RCC 7860 (cell line): Measurements from ENCODE around the gene ZNF783.
"Not testable (repeated sequence)": the region's sequence is repeated elsewhere in the genome, so short reads cannot be mapped to it uniquely, and the experiment has no call there.

ENCODE experiments used
- DNase-seq: peaks from one replicate; pipeline ENCODE4 v3.0.0-alpha.2; 2015; ENCODE audit warnings: low spot score
- FAIRE-seq: peaks from 2 replicates; lab custom pipeline; 2012; peaks lifted over from hg19 to GRCh38; lab: Jason Lieb, UNC

Gene ZNF783

GRCh38 chr7:149261829-149262617 is at the start of gene ZNF783:
Gene ZNF783 (plus strand): TSS chr7:149262196. CDS start chr7:149262334, 138 bp downstream.
- FAIRE-seq: no peak
- peak; percentile 74 for DNase-seq

GRCh38 chr7:149214020-149214720 is 47.8 kb upstream of the ZNF783 start:
- FAIRE-seq (no peak), DNase-seq (no peak)

- FAIRE-seq (no peak), DNase-seq (no peak)
Measured at GRCh38 chr7:149216402-149216801, 45.6 kb upstream of the ZNF783 start.

- FAIRE-seq (no peak), DNase-seq (no peak)
Measured at GRCh38 chr7:149217570-149217969, 44.4 kb upstream of the ZNF783 start.

- DNase-seq: no peak
- FAIRE-seq: no peak
Measured at GRCh38 chr7:149218469-149219420, 43.3 kb upstream of the ZNF783 start.

GRCh38 chr7:149220534-149220933 is 41.5 kb upstream of the ZNF783 start:
- no peak for FAIRE-seq
- peak; percentile 82 for DNase-seq

- FAIRE-seq: no peak
- no peak for DNase-seq
Measured at GRCh38 chr7:149223176-149223575, 38.8 kb upstream of the ZNF783 start.

- DNase-seq: no peak
Measured at GRCh38 chr7:149223761-149224160, 38.2 kb upstream of the ZNF783 start.

GRCh38 chr7:149224352-149224751 is 37.6 kb upstream of the ZNF783 start:
- FAIRE-seq: no peak
- no peak for DNase-seq

More at GRCh38 chr7:149223761-149224160, 38.2 kb upstream of the ZNF783 start:
- FAIRE-seq: no peak

GRCh38 chr7:149225106-149225505 is 36.9 kb upstream of the ZNF783 start:
- DNase-seq (no peak), FAIRE-seq (no peak)

- FAIRE-seq: no peak
Measured at GRCh38 chr7:149225656-149226055, 36.3 kb upstream of the ZNF783 start.

GRCh38 chr7:149226366-149226765 is 35.6 kb upstream of the ZNF783 start:
- FAIRE-seq, DNase-seq: not testable (repeated sequence)

More at GRCh38 chr7:149225656-149226055, 36.3 kb upstream of the ZNF783 start:
- no peak for DNase-seq

- FAIRE-seq (no peak), DNase-seq (no peak)
Measured at GRCh38 chr7:149226840-149227494, 35.0 kb upstream of the ZNF783 start.

- FAIRE-seq: no peak
- DNase-seq: no peak
Measured at GRCh38 chr7:149228831-149229471, 33.0 kb upstream of the ZNF783 start.

- DNase-seq (peak; percentile 9), FAIRE-seq (no peak)
Measured at GRCh38 chr7:149229526-149229925, 32.5 kb upstream of the ZNF783 start.

GRCh38 chr7:149232362-149232761 is 29.6 kb upstream of the ZNF783 start:
- FAIRE-seq (no peak), DNase-seq (no peak)

GRCh38 chr7:149233655-149234204 is 28.3 kb upstream of the ZNF783 start:
- FAIRE-seq (peak; percentile 98), DNase-seq (peak; percentile 99)

- FAIRE-seq (no peak), DNase-seq (no peak)
Measured at GRCh38 chr7:149237502-149237901, 24.5 kb upstream of the ZNF783 start.

- DNase-seq (peak; percentile 96), FAIRE-seq (peak; percentile 83)
Measured at GRCh38 chr7:149238051-149238450, 23.9 kb upstream of the ZNF783 start.
